Measurements from ENCODE around the gene MMP15.
A peak's percentile ranks its signal among the peaks of the same experiment; 100 is the strongest.

MMP15 gene

DNA sequence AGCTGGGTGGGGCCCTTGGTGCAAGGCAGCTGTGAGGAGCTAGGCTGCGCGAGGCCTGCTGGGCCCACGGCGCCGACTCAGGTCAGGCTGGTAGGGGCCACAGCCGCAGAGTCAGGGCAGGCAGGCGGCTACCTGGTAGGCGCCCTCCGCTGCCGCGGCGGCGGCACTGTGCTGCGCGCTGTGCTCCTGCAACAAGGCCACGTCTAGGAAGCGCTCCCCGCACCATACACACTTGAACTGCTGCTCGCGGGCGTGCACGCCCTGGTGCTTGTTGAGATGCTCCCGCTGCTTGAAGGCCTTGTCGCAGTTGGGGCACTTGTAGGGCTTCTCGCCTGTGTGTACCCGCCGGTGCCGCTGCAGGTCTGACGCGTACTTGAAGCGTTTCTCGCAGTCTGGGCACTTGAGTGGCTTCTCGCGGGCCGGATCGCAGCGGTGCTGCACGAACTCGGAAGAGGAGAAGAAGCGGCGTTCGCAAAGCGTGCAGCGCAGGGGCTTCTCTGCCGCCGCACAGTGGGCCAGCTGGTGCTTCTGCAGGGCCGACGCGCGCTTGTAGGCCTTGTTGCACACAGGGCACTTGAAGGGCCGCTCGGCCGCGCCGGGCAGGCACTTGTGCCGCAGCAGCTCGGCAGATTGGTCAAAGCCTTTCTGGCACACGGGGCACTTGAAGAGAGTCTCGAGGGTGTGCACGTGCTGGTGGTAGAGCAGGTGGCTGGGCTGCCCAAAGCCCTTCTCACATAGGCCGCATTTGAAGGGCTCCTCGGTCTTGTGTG lies 29.0 kb upstream of the MMP15 start:
- Histone ChIP-seq H3K27ac (ENCODE audit: poor library complexity, severe bottlenecking) (no peak overlapping the region), H3K36me3 (ENCODE audit: low read depth) (peaks cover 13% of the 10 kb centered on the region), H3K9me3 (ENCODE audit: severe bottlenecking) (no peaks in the 10 kb centered on the region), H3K4me3 (ENCODE audit: severe bottlenecking) (no peak overlapping the region), H3K4me1 (ENCODE audit: insufficient read depth, poor library complexity, severe bottlenecking) (peaks cover 31% of the 10 kb centered on the region), H3K27me3 (ENCODE audit: insufficient read depth, poor library complexity, severe bottlenecking) (no peaks in the 10 kb centered on the region)
- ATAC-seq (ENCODE audit: low read depth) (no peak), DNase-seq (ENCODE audit: low spot score) (no peak)
- TF ChIP-seq, protein P1, sequence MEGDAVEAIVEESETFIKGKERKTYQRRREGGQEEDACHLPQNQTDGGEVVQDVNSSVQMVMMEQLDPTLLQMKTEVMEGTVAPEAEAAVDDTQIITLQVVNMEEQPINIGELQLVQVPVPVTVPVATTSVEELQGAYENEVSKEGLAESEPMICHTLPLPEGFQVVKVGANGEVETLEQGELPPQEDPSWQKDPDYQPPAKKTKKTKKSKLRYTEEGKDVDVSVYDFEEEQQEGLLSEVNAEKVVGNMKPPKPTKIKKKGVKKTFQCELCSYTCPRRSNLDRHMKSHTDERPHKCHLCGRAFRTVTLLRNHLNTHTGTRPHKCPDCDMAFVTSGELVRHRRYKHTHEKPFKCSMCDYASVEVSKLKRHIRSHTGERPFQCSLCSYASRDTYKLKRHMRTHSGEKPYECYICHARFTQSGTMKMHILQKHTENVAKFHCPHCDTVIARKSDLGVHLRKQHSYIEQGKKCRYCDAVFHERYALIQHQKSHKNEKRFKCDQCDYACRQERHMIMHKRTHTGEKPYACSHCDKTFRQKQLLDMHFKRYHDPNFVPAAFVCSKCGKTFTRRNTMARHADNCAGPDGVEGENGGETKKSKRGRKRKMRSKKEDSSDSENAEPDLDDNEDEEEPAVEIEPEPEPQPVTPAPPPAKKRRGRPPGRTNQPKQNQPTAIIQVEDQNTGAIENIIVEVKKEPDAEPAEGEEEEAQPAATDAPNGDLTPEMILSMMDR (IDR thresholded peaks at IDR 0.05; ENCODE audit: poor library complexity, severe bottlenecking) = no peak

DNA sequence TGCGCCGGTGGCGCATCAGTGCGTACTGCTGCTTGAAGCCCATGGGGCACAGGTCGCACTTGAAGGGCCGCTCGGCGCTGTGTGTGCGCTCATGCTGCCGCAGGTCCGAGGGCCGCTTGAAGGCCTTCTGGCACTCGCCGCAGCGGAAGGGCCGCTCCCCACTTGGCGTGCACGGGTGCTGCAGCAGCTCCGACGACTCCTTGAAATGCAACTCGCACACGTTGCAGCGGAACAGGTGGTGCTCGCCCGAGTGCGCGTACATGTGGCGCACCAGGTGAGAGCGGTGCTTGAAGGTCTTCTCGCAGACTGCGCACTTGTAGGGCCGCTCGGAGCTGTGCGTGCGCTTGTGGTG lies 28.4 kb upstream of the MMP15 start:
- Histone ChIP-seq H3K4me3 (ENCODE audit: severe bottlenecking) (no peak overlapping the region), H3K4me1 (ENCODE audit: insufficient read depth, poor library complexity, severe bottlenecking) (peaks cover 31% of the 10 kb centered on the region), H3K27ac (ENCODE audit: poor library complexity, severe bottlenecking) (no peak overlapping the region), H3K36me3 (ENCODE audit: low read depth) (peaks cover 13% of the 10 kb centered on the region), H3K9me3 (ENCODE audit: severe bottlenecking) (no peaks in the 10 kb centered on the region), H3K27me3 (ENCODE audit: insufficient read depth, poor library complexity, severe bottlenecking) (no peaks in the 10 kb centered on the region)
- TF ChIP-seq, protein P1 (IDR thresholded peaks at IDR 0.05; ENCODE audit: poor library complexity, severe bottlenecking) = no peak
- DNase-seq (ENCODE audit: low spot score) (no peak), ATAC-seq (ENCODE audit: low read depth) (no peak)

DNA sequence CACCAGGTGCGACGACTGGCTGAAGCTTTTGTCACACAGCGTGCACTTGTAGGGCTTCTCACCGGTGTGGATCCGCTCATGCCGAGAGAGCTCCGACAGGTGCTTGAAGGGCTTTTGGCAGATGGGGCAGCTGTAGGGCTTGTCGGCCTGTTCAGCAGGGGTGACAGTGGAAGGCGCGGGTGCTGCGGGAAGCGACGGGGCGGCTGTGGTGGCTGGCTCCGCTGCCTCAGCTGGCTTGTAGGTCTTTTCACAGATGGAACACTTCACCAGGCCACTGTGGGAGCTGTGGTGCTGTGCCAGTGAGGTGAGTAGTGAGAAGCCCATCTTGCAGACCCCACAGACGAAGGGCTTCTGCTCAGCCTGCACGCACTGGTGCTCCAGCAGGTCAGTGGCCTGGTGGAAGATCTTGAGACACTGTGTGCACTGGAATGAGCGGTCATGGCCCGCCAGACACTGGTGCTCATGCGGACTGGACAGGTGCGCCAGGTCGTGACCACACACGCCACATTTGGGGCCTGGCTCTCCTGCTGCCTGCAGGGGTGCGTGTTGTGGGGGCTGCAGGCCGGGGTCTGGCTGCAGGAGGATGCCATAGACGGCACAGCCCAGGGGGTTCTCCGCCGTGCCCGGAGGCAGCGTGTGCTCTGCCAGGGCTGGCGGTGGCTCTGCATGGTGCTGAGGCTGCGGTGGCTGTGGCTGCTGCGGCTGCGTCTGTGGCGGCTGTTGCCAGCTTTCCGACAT lies 27.9 kb upstream of the MMP15 start:
- no peak for ATAC-seq (ENCODE audit: low read depth)
- Histone ChIP-seq H3K4me3 (ENCODE audit: severe bottlenecking) (no peak overlapping the region), H3K27ac (ENCODE audit: poor library complexity, severe bottlenecking) (peak overlapping the region; percentile 80), H3K4me1 (ENCODE audit: insufficient read depth, poor library complexity, severe bottlenecking) (peaks cover 31% of the 10 kb centered on the region), H3K27me3 (ENCODE audit: insufficient read depth, poor library complexity, severe bottlenecking) (no peaks in the 10 kb centered on the region), H3K36me3 (ENCODE audit: low read depth) (peaks cover 13% of the 10 kb centered on the region), H3K9me3 (ENCODE audit: severe bottlenecking) (no peaks in the 10 kb centered on the region)
- no peak for DNase-seq (ENCODE audit: low spot score)
- TF ChIP-seq, protein P1 (IDR thresholded peaks at IDR 0.05; ENCODE audit: poor library complexity, severe bottlenecking) = no peak

DNA sequence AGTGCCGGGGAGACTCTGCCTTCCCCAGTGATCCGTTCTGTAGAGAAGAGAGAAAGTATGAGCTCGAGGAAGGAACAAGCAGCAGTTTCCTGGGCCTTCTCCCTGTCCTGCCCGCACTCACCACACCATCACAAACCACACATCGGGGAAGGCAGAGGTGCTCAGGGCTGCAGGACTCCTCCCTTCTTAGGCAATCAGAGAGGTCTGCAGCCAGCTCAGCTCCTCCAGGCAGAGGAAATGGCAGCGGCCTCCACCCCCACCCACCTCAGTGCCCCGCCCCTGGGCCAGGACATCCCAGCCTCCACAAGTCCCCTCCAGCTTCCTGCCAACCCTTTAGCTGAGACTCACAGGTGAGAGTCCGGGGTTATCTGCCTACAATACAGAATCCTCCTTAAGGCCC lies 27.1 kb upstream of the MMP15 start:
- H3K27me3 ChIP-seq (ENCODE audit: insufficient read depth, poor library complexity, severe bottlenecking) = no peaks in the 10 kb centered on the region
- peak overlapping the region; percentile 80 for H3K27ac ChIP-seq (ENCODE audit: poor library complexity, severe bottlenecking)
- peaks cover 14% of the 10 kb centered on the region for H3K36me3 ChIP-seq (ENCODE audit: low read depth)
- ATAC-seq (ENCODE audit: low read depth) (peak; percentile 65), DNase-seq (ENCODE audit: low spot score) (peak; percentile 85)
- no peaks in the 10 kb centered on the region for H3K9me3 ChIP-seq (ENCODE audit: severe bottlenecking)
- H3K4me1 ChIP-seq (ENCODE audit: insufficient read depth, poor library complexity, severe bottlenecking) = peaks cover 25% of the 10 kb centered on the region
- H3K4me3 ChIP-seq (ENCODE audit: severe bottlenecking) = no peak overlapping the region
- TF ChIP-seq, protein P1 (IDR thresholded peaks at IDR 0.05; ENCODE audit: poor library complexity, severe bottlenecking) = no peak

DNA sequence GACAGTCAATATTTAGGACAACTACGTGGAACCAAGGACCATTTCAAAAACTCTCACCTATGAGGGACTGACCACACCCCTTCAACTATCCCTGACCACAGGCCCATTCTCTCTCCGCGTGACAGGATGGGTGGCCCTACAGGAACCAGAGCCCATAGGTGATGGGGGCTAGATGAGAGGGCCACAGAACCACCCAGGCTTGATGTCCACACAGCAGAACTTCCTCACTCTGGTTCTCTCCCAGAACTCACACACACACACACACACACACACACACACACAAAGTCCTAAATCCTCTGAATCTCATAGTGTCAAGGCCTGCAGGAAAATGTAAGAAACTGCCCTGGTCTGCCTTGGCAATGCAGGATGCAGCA lies 26.6 kb upstream of the MMP15 start:
- Histone ChIP-seq H3K4me3 (ENCODE audit: severe bottlenecking) (no peak overlapping the region), H3K27me3 (ENCODE audit: insufficient read depth, poor library complexity, severe bottlenecking) (no peaks in the 10 kb centered on the region), H3K27ac (ENCODE audit: poor library complexity, severe bottlenecking) (peak overlapping the region; percentile 80), H3K9me3 (ENCODE audit: severe bottlenecking) (no peaks in the 10 kb centered on the region), H3K4me1 (ENCODE audit: insufficient read depth, poor library complexity, severe bottlenecking) (peaks cover 21% of the 10 kb centered on the region), H3K36me3 (ENCODE audit: low read depth) (peaks cover 19% of the 10 kb centered on the region)
- DNase-seq (ENCODE audit: low spot score) (no peak), ATAC-seq (ENCODE audit: low read depth) (no peak)
- TF ChIP-seq, protein P1 (IDR thresholded peaks at IDR 0.05; ENCODE audit: poor library complexity, severe bottlenecking) = no peak

Measured in RWPE2 (cell line).